OCI-LY1 (cell line): ENCODE data around the gene TUT7.

Experiments
- H2AFZ ChIP-seq: fragments of 200-600 bp; sonication (generic), shearing (Covaris generic); 2 replicates; pipeline ENCODE4 v1.6.0; 2014; ENCODE audit warnings: antibody characterized with exemption, mild to moderate bottlenecking, low read length
- H3F3A ChIP-seq: fragments of 200-600 bp; sonication (generic), shearing (Covaris generic); 2 replicates; pipeline ENCODE4 v1.6.0; 2014; ENCODE audit warnings: mild to moderate bottlenecking, antibody characterized with exemption, low read length, moderate library complexity; ENCODE audit not compliant: insufficient read depth
- H3K27ac ChIP-seq: fragments of 200-600 bp; sonication (generic); 2 replicates; pipeline ENCODE4 v1.5.1; 2014; ENCODE audit warnings: low read length, mixed run types, mild to moderate bottlenecking, low read depth; ENCODE audit not compliant: poor library complexity, severe bottlenecking
- H3K27me3 ChIP-seq: fragments of 200-600 bp; sonication (generic); 2 replicates; pipeline ENCODE4 v1.6.0; 2014; ENCODE audit warnings: antibody characterized with exemption, mild to moderate bottlenecking, low read length, moderate library complexity; ENCODE audit not compliant: insufficient read depth
- H3K36me3 ChIP-seq: fragments of 200-600 bp; sonication (generic); 2 replicates; pipeline ENCODE4 v1.6.1; 2014; ENCODE audit warnings: mild to moderate bottlenecking, antibody characterized with exemption, low read length, moderate library complexity, mixed read lengths; ENCODE audit not compliant: insufficient read depth
- H3K4me1 ChIP-seq: fragments of 200-600 bp; sonication (generic); 2 replicates; pipeline ENCODE4 v1.5.1; 2014; ENCODE audit warnings: mild to moderate bottlenecking, low read length, moderate library complexity; ENCODE audit not compliant: insufficient read depth, severe bottlenecking
- H3K4me2 ChIP-seq: fragments of 200-600 bp; sonication (generic), shearing (Covaris generic); 2 replicates; pipeline ENCODE4 v1.6.1; 2014; ENCODE audit warnings: low read length
- H3K4me3 ChIP-seq: fragments of 200-600 bp; sonication (generic); 2 replicates; pipeline ENCODE4 v1.5.1; 2014; ENCODE audit warnings: low read length, low read depth, mild to moderate bottlenecking, mixed read lengths; ENCODE audit not compliant: poor library complexity, severe bottlenecking
- H3K79me2 ChIP-seq: fragments of 200-600 bp; shearing (Covaris generic); 2 replicates; pipeline ENCODE4 v1.6.1; 2016; ENCODE audit warnings: mixed run types, low read length, mixed read lengths; ENCODE audit not compliant: insufficient read depth
- H3K9ac ChIP-seq: fragments of 200-600 bp; sonication (generic), shearing (Covaris generic); 2 replicates; pipeline ENCODE4 v1.6.1; 2014; ENCODE audit warnings: mild to moderate bottlenecking, low read length, mixed read lengths
- H3K9me2 ChIP-seq: fragments of 200-600 bp; sonication (generic), shearing (Covaris generic); 2 replicates; pipeline ENCODE4 v1.6.1; 2014; ENCODE audit warnings: low read depth, mild to moderate bottlenecking, low read length, mixed read lengths
- H3K9me3 ChIP-seq: fragments of 200-600 bp; shearing (Covaris generic); 2 replicates; pipeline ENCODE4 v1.6.1; 2014; ENCODE audit warnings: low read length, mixed read lengths
- H4K20me1 ChIP-seq: fragments of 200-600 bp; sonication (generic), shearing (Covaris generic); 2 replicates; pipeline ENCODE4 v1.6.0; 2016; ENCODE audit warnings: mild to moderate bottlenecking, low read length; ENCODE audit not compliant: insufficient read depth
- EZH2 ChIP-seq: fragments of 200-600 bp; sonication (generic), shearing (Covaris generic); IDR thresholded peaks from 2 replicates; pipeline ENCODE4 v1.8.0; 2017; ENCODE audit warnings: borderline replicate concordance, mixed run types, mild to moderate bottlenecking, antibody characterized with exemption, low read length, moderate library complexity, mixed read lengths
- TF ChIP-seq, protein P1 (sequence below): fragments of 200-600 bp; sonication (generic), shearing (Covaris generic); IDR thresholded peaks from 2 replicates; pipeline ENCODE4 v1.5.1; 2017; ENCODE audit warnings: mild to moderate bottlenecking, antibody characterized with exemption, low read length, moderate library complexity, mixed read lengths

Gene TUT7

DNA sequence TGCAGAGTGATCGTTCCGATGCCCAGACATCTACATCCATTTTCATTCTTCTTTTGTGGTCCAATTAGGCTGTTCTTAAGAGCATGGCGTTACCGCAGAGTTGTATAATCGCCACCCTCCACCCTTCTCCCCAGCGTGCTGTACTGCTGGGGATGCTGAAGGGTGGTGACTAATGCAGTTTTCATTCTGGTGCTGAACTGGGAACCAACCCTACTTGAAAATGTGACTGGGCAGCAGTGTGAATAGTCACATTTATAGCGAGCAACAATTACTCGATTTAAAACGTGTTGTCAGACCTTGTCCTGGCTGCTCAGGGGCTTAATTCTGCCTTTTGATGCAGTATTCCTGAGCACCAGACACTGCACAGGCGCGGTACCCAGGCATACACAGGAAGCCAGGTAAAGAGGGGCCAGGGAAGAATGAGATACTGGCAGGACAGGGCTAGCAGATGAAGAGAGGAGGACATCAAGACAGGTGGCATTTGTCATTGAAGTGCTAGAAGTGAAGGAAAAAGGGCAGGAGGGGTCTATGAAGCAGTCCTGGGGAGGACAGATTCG is 71.2 kb downstream of the TUT7 start:
- H3K79me2 ChIP-seq, result peaks cover 35% of the 10 kb centered on the region
- H3K4me1 ChIP-seq, result peaks cover 62% of the 10 kb centered on the region
- peak overlapping the region; percentile 88 for H3K4me2 ChIP-seq
- H3K4me3 ChIP-seq, result peak overlapping the region; percentile 79
- peaks cover 17% of the 10 kb centered on the region; the same call in 1 of the 2 replicates for H3K36me3 ChIP-seq
- peak overlapping the region; percentile 76 for H3K9ac ChIP-seq
- no peaks in the 10 kb centered on the region for H3K27me3 ChIP-seq
- H3K27ac ChIP-seq, result peak overlapping the region; percentile 67
- no peaks in the 10 kb centered on the region for H3K9me3 ChIP-seq
- TF ChIP-seq, protein P1, sequence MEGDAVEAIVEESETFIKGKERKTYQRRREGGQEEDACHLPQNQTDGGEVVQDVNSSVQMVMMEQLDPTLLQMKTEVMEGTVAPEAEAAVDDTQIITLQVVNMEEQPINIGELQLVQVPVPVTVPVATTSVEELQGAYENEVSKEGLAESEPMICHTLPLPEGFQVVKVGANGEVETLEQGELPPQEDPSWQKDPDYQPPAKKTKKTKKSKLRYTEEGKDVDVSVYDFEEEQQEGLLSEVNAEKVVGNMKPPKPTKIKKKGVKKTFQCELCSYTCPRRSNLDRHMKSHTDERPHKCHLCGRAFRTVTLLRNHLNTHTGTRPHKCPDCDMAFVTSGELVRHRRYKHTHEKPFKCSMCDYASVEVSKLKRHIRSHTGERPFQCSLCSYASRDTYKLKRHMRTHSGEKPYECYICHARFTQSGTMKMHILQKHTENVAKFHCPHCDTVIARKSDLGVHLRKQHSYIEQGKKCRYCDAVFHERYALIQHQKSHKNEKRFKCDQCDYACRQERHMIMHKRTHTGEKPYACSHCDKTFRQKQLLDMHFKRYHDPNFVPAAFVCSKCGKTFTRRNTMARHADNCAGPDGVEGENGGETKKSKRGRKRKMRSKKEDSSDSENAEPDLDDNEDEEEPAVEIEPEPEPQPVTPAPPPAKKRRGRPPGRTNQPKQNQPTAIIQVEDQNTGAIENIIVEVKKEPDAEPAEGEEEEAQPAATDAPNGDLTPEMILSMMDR, result no peak
- TF ChIP-seq EZH2, result no peak
- H3K9me2 ChIP-seq, result no peaks in the 10 kb centered on the region
- no peaks in the 10 kb centered on the region for H3F3A ChIP-seq
- no peak overlapping the region for H2AFZ ChIP-seq
- H4K20me1 ChIP-seq, result no peaks in the 10 kb centered on the region

DNA sequence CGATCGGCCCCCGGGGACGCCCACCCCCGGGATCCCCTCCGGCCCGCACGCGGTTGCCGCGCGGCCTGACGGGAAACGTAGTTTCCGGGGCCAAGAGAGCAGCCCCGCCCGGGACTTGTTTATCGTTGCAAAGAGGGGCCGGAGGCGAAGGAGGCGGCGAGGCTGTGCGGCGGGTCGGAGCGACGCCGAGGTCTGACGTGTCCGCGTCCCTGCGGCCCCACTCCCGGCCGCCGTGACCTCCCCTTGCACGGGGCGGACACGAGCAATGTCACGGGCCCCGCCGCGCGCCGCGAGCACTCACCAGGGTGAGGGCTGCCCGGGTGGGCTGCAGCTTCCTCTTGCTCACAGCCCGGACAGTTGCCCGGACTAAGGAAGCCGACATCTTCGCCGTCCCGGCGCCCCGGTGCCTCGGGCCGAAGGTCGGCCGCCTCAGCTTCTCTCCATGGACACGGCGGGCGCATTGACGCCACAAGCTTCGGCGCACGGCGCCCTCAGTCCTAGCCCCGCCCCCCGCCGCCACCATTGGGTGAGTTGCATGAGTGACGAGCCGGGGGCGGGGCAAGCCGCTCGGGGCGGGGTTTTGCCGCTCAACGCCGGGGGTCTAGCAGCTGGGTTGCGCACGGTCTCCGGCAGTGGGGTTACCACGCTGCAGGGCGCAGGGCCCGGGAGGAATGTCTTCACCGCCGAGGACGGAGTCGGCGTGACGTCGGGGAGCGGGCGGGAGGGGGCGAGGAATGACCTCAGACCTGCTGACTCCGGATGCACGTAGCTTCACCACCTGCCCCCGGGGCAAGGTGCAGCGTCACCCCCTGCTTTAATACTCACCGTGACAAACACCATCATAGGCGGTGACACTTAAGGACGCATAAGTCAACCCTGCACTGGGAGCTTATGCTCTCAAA is 71.9 kb downstream of the TUT7 start, which contains the start of gene ISCA1:
ISCA1 (minus strand) TSS at position 462 of the 902 bp plus-strand sequence; CDS start at position 382, 80 bp downstream.
- TF ChIP-seq, protein P1, result no peak
- no peak for TF ChIP-seq EZH2
- H3K4me3 ChIP-seq, result peak within 1 kb of the TSS; percentile 79
- no peaks in the 10 kb centered on the region for H3K9me3 ChIP-seq
- H3K4me2 ChIP-seq, result peak within 1 kb of the TSS; percentile 88
- no peaks in the 10 kb centered on the region for H3K9me2 ChIP-seq
- no peaks in the 10 kb centered on the region for H4K20me1 ChIP-seq
- no peak within 1 kb of the TSS for H2AFZ ChIP-seq
- peaks cover 43% of the 10 kb centered on the region for H3K79me2 ChIP-seq
- H3K4me1 ChIP-seq, result peaks cover 55% of the 10 kb centered on the region
- peak within 1 kb of the TSS; percentile 76 for H3K9ac ChIP-seq
- H3K27ac ChIP-seq, result peak within 1 kb of the TSS; percentile 67
- H3K36me3 ChIP-seq, result peaks cover 20% of the 10 kb centered on the region; the same call in 1 of the 2 replicates
- no peaks in the 10 kb centered on the region for H3K27me3 ChIP-seq
- no peaks in the 10 kb centered on the region for H3F3A ChIP-seq

DNA sequence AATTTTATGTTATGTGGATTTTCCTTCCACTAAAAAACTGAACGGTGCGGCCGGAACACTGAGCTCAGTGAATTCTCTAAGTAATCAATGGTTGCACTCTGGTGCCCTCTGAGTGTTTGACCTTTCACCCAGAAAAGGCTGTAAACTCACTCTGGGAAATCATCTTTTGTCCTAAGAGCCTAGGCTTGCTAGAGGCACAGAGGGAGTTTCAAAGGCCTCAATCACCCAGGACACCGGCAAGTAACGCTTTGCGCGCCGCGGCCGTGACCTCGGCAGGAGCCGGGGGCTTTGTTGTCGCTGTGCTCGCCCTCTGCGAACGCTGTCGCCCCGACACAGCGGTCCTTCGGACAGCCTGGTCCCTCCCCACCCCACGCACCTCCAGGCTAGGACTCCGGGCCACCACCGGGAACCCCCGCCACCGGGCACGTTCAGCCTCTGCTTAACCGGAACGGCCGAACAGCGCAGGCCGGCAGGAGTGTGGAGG is 72.6 kb downstream of the TUT7 start:
- Histone ChIP-seq H3K27ac (peak overlapping the region; percentile 56), H3K27me3 (no peaks in the 10 kb centered on the region), H3K4me3 (peak overlapping the region; percentile 79), H3K79me2 (peaks cover 48% of the 10 kb centered on the region), H3K9ac (peak overlapping the region; percentile 76), H3K36me3 (peaks cover 25% of the 10 kb centered on the region; the same call in 1 of the 2 replicates), H3K9me3 (no peaks in the 10 kb centered on the region), H3F3A (no peaks in the 10 kb centered on the region), H2AFZ (no peak overlapping the region), H4K20me1 (no peaks in the 10 kb centered on the region), H3K9me2 (no peaks in the 10 kb centered on the region), H3K4me2 (peak overlapping the region; percentile 88), H3K4me1 (peaks cover 52% of the 10 kb centered on the region)
- TF ChIP-seq EZH2, result no peak
- TF ChIP-seq, protein P1, result no peak
